GM10266 (cell line): ENCODE measurements around the gene SRGAP3.
A peak's percentile ranks its signal among the peaks of the same experiment; 100 is the strongest.

Source experiments
- DNase-seq: peaks from one replicate; pipeline ENCODE4 v3.0.0; 2012; ENCODE audit errors: extremely low spot score
- TF ChIP-seq, protein P1 (sequence below): IDR thresholded peaks from 2 replicates; pipeline ENCODE4 v1.5.1; 2012; ENCODE audit warnings: mild to moderate bottlenecking, low read depth; ENCODE audit not compliant: control insufficient read depth, insufficient read depth; ENCODE audit errors: missing control alignments

Gene SRGAP3

GRCh38 chr3:9104121-9104520, 145.3 kb downstream of the SRGAP3 start:
- TF ChIP-seq, protein P1, sequence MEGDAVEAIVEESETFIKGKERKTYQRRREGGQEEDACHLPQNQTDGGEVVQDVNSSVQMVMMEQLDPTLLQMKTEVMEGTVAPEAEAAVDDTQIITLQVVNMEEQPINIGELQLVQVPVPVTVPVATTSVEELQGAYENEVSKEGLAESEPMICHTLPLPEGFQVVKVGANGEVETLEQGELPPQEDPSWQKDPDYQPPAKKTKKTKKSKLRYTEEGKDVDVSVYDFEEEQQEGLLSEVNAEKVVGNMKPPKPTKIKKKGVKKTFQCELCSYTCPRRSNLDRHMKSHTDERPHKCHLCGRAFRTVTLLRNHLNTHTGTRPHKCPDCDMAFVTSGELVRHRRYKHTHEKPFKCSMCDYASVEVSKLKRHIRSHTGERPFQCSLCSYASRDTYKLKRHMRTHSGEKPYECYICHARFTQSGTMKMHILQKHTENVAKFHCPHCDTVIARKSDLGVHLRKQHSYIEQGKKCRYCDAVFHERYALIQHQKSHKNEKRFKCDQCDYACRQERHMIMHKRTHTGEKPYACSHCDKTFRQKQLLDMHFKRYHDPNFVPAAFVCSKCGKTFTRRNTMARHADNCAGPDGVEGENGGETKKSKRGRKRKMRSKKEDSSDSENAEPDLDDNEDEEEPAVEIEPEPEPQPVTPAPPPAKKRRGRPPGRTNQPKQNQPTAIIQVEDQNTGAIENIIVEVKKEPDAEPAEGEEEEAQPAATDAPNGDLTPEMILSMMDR, result no peak
- DNase-seq, result no peak

- no peak for DNase-seq
- TF ChIP-seq, protein P1, result no peak
These were observed 147.0 kb downstream of the SRGAP3 start for GRCh38 chr3:9102240-9102981.

- TF ChIP-seq, protein P1, result no peak
- no peak for DNase-seq
These were observed 148.2 kb downstream of the SRGAP3 start for GRCh38 chr3:9101286-9101685.

DNA sequence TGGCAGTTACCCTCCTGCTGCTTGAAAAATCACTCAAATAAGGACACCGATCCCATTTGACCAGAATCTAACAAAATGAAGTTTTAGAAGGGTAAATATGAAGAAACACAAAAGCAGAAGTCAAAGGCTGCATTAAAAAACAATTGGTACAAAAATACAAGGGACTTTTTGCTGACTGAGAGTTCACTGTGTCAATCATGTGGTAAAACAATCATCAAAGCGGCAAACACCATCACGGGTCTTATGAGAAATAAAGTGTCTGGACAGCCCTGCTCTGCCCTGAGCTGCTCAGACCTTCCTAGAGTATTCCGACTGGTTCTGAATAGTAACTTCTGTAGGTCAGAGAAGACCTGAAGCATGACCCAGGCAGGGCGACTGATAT, 148.9 kb downstream of the SRGAP3 start:
- TF ChIP-seq, protein P1, result no peak

DNA sequence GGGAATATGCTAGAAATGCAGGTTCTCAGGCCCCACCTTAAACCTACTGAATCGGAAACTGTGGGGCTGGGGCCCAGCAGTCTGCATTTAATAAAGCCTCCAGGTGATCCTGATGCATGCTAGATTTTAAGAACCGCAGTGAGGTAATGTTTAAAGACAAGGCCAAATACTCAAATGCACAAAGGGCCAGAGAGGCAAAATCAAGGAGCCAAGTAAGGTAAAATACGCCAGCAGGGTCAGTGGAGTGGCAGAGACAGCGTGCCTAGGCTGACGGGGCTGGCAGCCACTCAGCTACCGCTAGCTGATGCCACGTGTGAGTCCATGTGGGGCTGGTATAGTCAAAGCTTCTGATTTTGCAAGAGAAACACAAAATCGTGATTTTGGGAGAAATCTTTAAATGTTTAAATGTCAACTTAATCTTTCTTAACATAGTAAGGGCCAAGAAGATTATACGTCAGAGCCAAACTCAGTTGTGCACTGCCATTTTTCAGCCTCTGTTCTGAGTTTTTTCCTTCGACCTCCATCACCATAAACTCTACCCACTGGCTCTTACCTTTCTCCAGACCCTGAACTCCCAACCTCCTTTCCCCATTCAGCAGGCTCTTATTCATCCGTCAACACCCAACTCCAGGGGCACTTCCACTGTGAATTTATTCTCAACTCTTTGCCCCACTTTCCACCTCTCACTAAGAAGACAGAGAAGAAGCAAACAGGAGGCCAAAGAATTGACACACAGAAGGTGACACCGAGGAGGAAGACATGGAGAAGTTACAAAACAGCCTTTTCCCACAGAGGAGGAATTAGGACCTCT, 149.5 kb downstream of the SRGAP3 start:
- TF ChIP-seq, protein P1, result no peak
- DNase-seq, result no peak

More for the DNA sequence above, 148.9 kb downstream of the SRGAP3 start:
- peak; percentile 56 for DNase-seq

DNA sequence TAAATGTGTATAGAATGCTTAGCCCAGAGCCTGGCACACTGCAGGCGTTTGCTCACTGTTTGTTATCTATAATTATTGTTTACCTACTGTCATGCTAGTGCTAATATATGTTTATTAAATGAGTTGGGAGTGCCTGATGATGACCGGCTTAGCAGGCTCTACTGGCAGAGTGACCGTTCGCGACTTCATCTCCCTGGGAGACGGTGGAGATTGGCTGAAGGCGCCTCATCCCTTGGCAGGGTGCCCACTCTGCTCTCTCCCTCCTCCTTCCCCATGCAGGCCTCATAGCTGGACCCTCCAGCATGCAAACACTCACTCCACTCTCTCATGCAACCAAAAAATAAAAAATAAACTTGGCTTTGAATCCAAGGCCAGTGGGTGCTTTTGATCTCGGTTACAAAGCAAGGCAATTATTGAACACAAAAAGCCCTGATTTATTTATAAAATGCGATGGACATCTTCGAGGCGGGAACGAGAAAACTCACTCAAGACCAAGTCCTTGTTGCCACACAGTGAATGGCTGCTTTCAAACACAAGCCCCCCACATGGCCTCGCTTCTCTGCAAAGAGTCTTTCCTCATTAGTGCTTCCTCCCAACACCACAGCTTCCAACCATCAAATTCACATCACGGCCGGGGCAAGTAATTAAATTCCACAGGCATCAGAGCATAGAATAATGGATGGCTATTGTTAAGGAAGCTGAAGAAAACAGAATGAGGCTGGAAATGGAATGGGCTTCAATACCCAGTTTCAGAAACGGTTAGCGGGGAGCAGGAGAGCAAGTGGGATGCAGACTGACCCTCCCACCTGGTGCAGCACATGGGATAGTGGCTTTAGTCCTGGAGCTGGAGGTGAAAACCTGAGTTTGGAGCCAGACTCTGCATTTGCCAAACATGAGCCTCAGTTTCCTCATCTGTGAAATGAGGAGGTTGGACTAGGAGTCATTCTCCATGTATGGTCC, 150.4 kb downstream of the SRGAP3 start:
- DNase-seq, result no peak
- TF ChIP-seq, protein P1, result no peak

DNA sequence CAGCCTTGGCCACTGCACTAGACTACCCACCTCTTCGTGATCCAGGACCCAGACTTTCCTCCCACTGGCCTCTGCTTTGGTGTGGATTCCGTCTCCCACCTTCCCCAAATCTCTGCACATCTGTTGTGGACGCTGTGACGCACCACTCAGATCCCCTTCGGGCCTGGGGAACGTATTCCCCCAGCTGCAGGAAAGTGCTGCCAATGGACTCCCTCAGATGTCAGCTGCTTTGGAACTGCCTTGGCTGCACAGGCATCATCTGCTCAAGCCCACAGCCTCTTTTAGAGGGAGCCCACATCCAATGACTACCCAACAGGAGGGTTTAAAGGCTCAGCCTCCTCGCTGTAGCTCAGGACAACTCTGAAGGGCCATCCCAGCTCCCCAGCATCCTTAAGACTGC, 152.0 kb downstream of the SRGAP3 start:
- no peak for DNase-seq
- TF ChIP-seq, protein P1, result no peak
